Medulla oblongata (tissue), 1 donor: ENCODE measurements around the gene GNG12.

Source experiments
- DNase-seq: peaks from one replicate; pipeline ENCODE4 v3.0.0-alpha.2; 2015; ENCODE audit errors: extremely low spot score

GNG12 gene

DNA sequence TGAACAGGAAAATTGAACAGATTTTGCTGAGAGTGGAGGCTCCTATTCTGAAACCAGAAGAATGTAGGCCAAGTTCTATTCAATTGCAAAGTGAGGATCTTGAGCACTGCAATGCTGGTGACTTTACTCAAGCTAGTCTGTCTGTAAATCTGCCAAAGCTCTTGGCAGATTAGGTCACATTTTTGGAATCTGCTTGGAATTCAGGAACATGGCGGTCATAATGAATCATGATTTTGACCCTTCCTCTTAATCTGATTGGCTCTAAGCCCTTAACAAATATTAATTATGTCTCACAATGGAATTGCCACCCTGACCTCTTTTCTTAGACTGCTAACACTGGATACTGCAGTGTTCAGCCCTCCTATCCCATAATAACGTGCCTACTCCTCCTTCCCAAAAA lies 7.2 kb upstream of the GNG12 start:
- DNase-seq = peak; percentile 40

DNA sequence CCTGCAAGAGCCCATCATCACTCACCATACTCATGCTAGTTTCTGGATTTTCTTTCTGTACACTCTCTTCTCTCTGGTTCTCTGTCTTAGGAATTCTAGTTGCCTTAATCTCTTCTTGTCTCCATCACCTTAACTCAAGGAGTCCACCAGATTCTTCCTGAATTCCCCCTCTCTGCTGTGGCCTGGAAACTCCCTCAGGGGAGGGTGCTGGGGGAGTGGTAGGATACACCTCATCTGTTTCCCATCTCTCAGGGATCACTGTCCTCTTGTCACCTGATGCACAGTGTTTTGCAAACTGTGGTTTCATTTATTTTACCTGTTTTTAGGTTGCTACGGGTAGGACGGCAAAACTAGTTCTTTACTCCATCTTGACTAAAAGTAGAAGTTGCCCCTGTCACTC lies 6.6 kb upstream of the GNG12 start:
- DNase-seq = no peak

DNA sequence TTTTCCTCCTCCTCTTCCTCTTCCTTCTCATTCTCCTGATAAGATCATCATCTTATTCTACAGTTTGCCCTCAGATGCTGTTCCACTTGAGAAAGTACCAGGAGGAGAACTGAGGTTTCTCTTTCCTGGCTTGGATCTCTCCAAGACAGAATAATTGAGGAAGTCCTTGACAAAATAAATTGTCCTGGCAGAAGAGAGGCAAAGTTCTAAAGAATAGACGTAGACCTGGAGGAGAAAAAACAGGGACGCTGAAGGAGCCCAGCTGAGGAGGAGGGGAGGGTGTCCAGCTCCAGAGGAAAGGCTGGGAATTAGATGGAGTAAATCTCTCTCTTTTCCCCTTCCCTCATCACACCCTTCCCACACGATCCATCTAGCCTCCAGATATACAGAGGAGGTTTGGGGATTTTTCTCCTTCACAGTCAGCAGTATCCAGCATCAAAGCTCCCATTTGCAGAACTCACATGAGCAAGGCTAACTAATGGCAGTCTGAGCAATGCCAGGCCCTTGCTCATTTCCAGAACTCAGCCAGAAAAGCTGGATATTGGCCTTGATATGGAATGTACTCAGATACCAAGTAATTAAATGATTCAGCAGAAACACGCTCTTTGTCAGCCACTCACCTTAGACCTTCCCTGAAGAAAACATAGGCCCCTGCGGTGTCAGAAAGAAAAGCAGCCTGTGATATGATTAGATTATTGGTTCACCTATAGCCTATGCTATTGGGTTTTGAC lies 5.1 kb upstream of the GNG12 start:
- no peak for DNase-seq

DNA sequence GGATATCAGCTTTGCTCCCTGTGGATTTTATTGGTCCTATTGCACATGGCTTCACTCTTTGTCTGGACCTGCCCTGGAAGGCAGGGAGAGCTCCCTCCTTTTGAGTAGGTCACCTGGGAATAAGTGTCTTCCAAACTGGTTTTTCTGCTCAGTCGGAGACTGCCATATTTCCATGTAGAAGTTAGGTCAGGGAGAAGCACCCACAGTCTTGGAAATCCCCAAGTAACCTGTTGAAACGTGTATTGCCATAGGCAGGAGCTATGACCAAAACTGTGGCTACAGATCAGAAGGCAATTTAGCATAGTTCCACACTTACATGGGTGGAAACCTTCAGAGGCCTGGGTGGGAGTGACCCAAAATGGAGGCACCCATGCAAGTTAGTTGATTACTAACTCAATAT lies 3.5 kb upstream of the GNG12 start:
- no peak for DNase-seq

DNA sequence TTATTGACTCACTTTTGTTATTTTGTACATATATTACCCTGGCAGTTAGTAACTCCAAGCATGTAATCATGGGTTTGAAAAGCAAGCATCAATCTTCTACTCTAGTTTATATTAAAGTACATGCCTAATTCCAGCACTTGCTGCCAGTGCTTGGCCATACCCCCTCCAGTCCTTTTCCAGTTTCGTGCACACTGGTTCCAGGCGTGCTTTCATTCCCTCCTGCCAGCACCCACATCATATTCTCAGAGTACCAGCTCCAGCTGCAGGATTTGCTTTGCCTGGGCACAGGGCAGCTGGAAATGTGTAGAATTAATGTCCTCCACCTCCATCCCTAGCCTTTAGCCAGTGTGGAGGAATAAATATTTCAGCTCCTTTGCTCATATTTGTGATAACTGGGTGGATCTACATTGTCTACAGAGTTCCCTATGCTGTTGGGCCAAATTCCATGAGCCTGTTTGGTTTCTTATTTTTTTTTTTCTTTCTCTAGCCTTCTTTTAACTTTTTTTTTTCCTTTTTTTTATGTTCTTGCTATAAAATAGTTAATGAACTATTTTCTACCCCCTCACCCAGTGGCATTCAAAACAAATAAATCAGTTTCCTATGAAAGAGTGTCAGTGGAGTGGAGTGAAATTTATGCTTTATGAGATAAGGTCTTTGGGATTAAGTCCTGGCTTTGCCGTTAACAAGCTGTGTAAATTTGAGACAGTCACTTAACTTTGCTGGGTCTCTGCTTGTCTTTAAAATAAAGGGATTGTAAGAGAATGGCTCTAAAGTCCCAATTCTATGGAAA lies 2.6 kb upstream of the GNG12 start:
- no peak for DNase-seq

DNA sequence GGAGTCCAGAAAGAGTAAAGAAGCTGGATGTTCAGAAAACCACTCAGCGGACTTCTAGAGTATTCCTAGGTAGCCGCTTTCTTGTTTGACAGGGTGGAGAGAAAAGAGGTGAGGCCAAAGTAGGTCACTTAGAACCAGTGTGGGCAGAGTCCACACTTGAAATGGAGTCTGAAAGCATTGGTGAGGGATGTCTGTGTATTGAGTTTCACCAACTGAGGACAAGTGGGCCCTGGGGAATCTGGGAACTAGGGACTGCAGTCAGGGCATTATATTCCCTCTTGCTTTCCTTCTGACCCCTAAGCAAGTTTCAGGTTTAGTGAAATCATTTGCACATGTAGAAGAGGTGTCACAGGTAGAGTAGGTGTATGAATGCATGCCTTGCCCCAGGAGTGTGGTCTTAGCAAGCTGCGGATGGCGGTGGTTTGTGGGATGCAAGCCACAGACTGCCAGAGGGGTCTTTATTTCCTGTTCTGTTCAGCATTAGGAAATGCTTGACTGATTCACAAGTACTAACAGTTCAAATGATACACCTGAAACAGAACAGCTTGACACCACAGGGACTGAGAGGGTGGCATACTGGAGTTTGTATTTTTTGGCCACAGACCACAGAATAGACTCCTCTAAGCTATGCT lies 1.1 kb upstream of the GNG12 start:
- DNase-seq = no peak

DNA sequence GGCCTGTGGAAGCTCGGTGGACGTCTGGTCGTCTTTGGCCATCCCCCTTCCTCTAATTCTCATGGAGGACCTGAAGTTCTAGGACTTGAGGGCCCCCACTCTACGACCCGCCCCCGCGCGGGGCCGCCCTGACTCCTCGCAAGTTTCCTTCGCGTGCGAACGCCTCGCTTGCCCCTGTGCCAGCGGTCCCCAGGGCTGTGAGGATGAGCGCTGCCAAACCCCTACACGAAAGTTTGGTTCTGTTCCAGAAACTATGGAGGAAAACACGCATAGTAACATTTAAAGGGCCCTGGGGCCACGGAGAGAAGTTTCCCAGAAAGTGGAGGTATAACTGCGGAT lies 304 bp upstream of the GNG12 start:
- no peak for DNase-seq

DNA sequence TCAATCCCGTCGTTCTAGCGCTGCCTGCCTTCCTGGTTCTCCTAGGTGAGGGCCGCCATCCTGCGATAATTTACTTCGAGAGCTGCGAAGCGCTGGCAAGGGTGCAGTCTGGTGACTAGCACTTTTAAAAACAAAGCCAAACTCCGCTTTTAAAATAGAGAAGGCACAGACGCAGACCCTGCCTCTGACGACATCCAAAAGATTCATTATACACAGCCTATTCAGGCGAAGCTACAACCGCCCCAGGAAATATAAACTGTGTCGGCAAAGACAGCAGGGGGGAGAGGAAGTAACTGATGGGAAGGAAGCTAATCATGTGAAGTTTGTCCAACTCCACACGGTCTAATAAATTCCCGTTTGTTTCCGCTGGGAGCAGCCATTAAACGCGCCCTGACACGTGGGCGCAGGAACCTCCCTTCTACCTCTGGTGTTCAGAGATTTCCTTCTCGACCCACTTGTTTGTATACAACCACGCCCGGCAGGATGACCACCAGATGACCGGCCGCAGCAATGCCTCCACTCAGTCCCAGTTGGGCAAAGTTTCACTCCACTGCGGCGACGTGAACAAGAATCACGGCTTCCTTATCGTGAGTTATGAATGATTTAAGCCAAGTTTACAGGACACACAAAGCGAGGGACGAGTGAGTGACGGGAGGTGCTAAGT lies 1.3 kb downstream of the GNG12 start:
- DNase-seq = peak; percentile 43

DNA sequence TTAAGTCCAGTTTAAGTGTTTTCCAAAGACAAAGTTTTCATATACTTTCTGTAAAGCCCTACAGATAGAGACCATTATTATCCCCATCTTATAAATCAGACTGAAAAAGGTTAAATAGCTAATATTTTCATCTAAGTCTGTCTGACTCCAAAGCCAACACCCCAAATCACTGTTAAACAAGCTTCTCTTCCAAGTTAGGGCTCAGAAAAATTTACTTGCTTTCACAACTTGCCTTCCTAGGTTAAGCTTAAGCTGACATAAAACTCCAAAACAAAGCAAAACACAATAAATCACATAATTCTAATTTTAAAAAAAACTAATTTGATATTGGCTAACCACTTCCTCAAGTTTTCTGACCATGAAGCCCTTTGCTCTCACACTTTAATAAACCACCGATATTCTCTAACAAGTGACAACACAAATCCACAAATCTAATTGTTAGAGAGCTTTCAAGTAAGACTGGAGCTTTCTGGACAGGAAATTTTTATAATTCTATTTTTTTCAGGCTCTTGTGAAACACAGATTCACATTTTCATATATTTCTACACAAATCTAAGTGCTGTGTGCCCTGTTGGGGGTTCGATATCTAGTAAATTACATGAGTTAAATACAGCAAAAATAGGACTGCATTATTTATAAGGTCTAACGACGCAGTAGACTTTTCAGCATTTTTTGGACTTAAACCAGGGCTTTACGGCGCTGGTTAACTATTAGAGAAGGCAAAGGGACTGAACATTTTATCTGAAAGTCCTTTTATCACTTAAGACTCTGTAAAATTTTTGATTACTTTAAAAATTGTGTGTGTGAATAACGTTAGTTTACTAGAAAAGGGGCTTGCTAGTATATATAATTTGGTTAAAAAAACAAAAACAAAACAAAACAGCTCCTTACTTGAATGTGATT lies 2.1 kb downstream of the GNG12 start:
- DNase-seq = no peak

DNA sequence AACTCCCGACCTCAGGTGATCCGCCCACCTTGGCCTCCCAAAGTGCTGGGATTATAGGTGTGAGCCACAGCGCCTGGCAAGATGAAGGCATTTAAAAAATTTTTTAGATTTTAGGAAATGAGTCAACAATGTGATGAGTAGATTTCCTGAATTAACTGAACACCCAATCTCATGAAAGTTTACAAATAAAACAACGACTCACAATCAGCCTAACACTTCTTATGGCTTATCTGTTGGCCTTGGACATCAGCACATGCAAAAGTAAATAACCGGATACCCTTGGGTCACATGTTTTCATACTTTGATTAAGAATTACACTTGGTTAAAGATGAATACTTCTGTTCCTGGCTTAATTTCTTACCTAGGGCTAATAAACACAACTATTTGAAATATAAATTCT lies 3.0 kb downstream of the GNG12 start:
- DNase-seq = no peak

DNA sequence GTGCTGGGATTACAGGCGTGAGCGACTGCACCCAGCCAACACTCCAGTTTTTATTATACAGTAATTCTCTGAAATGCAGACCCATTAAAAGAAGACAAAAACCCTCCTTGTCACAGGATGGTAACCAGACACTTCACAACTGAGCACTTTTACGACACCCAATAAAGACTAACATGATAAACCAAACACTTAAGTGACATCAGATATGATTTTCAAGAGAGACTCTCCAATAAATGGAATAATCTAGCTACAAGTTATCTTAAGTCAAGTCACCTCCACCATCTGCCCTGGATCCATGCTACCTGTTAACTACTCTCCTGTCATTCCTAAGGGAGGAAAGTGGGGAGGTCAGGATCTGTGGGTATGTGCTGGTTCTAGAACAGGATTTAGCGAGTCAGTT lies 5.6 kb downstream of the GNG12 start:
- DNase-seq = no peak

DNA sequence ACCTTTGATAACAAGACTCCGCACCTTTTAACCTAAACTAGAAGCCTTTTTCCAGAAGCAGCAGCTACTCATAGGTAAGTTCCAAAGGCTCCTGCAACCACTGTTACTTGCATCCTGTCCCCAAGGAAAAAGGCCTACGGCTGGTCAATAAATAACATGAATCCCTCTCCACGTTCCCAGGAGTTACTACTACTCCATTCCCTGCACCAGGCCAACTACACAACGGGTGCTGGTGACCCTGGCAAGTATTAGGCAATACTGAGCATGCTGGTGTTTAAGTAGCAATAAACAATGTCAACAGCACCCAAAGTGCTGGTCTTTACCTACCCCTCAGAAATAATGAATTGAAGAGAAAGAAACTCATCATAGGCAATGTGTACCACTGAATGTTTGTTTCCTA lies 7.7 kb downstream of the GNG12 start:
- DNase-seq = no peak

DNA sequence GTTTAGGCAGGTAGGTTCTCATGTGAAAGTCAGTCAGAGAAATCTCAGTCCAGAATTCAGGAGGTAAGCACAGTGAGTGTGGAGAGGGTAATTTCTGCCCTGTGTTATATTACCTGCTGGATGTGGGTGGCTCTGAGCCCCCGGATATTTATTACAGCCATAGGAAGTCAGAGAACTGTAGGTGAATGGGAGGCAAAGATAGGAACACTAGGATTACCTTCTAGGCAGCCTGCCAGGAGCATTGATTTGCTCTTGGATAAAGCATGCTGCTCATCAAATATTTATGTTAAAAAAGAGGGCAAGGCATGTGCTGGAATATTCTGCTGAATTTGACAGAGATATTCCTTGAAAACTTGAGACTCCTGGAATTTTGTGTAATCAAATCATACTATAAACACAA lies 8.5 kb downstream of the GNG12 start:
- DNase-seq = no peak

DNA sequence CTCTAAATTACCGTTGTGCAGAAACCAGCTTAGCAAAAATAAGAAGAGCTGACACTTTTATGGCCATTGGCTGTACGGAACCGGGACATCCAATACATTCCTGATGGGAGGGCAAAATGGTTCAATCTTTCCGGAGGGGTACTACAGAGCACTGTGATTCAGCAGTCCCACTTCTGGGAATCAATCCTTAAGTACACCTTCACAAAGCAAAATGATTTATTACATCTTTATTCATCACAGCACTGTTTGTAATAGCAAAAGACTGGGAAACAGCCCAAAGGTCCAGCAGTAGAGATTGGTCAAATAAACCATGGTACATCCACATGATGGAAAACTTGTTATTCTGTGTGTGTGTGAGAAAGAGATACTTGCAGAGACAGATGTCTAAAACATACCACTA lies 9.7 kb downstream of the GNG12 start:
- peak; percentile 13 for DNase-seq

DNA sequence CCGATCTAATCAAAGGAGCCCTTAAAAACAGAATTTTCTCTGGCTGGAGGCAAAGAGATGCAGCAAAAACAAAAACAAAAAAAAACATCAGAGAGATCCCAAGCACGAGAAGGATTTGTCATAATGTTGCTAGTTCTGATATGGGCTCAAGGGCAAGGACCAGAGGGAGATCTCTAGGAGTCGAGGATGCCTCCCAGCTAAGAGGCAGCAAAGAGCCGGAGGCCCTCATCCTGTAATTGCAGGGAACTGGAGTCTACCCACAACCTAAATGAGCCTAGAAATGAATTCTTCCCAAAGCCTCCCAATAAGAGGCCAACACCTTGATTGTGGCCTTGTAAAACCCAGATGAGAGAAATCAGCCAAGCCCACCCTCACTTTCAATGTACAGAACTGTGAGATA lies 12.0 kb downstream of the GNG12 start:
- no peak for DNase-seq

DNA sequence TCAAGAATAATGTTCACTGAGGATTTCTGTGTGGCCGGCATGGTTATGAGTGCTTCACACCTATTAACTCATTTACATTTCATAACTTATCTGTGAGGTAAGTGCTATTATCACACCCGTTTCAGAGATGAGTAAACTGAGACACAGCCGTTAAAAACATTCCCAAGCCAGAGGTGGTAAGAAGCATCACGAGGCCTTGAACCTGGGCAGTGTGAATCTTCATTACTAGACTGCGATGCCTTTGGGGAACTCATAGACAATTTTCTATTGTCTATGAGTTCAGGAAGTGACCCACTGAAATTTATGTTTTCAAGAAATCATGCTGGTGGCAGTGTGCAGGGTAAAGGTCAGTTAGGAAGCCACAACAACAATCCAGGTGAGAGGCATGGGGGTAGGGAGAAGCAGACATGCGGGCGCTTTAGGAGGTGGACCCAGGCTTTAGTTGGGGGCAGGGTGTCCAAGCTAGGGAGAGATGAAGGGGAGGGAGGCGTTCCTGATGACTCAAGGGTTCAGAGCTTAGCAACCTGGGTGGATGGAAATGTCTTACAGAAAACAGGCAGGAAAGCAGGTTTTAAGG lies 14.5 kb downstream of the GNG12 start:
- no peak for DNase-seq

DNA sequence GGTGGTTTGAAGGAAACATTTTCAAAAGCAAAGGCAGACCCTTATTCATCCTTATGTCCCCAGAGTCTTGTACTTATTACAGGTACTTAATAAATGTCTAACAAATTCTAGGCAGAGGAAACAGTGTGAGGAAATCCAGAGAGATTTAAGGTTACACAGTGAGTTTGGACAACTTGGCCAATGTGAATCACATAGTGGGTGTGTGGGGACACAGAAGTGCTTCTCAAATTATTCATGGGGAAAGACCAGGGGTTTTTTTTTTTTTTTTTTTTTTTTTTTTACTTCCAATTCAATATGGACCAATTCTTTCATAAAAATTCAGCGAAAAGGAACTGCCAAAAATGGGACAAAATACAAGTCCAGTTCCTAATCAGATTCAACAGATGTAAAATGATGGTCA lies 15.1 kb downstream of the GNG12 start:
- no peak for DNase-seq

DNA sequence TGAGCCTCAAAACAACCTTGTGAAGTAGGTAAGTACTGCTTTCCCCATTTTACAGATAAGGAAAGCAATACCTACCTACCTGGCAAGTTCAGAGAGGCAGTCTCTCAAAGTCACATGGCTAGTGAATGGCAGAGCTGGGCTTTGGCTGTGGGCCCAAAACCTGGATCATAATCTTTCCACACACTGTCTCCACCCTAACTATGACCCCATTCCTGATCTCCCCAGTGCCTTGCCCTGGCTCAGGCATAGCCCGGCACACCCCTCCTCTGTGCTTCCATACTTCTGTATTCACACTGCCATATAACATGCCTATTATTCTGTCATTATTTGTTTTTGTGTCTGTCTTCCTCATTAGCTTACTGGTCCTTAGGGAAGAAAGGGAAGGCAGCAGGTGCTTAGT lies 15.9 kb downstream of the GNG12 start:
- no peak for DNase-seq

DNA sequence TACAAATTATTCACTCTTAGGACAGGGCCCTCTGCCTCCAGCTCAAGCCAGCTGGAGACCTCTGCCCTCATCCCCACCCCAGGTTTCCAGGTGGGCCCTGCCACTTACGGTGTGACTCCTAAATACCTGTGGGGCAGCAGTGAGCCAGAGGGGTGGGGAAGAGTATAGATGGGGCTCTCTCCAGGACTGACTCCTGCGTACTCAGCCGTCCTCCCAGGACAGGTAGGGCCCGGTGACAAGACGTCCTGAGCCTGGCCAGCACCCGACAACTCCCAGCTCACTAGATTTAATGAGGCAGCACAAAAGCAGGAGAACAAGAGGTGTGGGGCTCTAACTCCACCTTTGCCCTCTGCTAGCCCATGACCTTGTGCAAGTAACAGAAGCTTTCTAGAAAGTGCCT lies 16.8 kb downstream of the GNG12 start:
- no peak for DNase-seq

DNA sequence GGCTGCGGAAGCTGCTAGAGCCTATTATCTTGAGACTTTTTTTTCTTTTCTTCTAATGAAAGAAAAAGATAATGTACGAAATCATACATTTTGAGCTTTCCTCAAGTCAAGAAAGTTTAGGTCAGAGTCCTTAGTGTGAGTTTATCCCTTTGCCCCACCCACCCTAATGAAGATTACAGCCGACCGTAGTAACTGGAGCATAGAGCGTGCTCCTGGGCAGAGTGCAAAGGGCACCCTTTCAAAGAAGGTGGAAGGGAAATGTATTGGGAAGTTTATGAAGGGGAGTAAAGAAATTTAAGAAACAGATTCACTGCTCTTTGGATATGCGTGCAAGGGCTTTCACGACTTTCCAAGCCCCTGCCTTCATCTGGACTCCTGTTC lies 17.2 kb downstream of the GNG12 start:
- no peak for DNase-seq
